GM12878 (cell line): ENCODE measurements around the gene SMCO4. TPM values are rescaled to one million over a fixed set of nuclear protein-coding genes. Genes with fewer than 3 reads are reported as not detected.

Experiments used
- ATAC-seq: fragments of 200-7000 bp; cut with Tn5 transposase; 3 replicates; pipeline ENCODE4 v1.9.1; 2020; ENCODE audit warnings: mild to moderate bottlenecking, moderate library complexity
- BruUV-seq: library from RNA; stranded (reverse); fragments of 400-500 nt; replicated peaks from 2 replicates; lab custom pipeline; 2021; lab: Mats Ljungman, UMichigan
- CTCF ChIA-PET: fragments of 300-600 bp; sonication (Branson Sonifier 250); formaldehyde crosslinking; extraction: SDS; loops from one replicate; lab custom pipeline; 2021; ENCODE audit warnings: inconsistent platforms; lab: Yijun Ruan, JAX
- POLR2A ChIA-PET: fragments of 350-600 bp; formaldehyde crosslinking; extraction: SDS; loops from one replicate; lab custom pipeline; 2021; ENCODE audit warnings: inconsistent platforms; lab: Charles Lee
- RAD21 ChIA-PET: fragments of 300-600 bp; sonication (Branson Sonifier 250); formaldehyde crosslinking; loops from one replicate; lab custom pipeline; 2023; ENCODE audit warnings: antibody characterized with exemption; ENCODE audit not compliant: unreplicated experiment; lab: Charles Lee
- SMC1A ChIA-PET: fragments of 300-600 bp; sonication (Branson Sonifier 250); formaldehyde crosslinking; loops from one replicate; lab custom pipeline; 2023; ENCODE audit not compliant: unreplicated experiment, uncharacterized antibody; lab: Charles Lee
- DNase-seq: peaks from one replicate; pipeline ENCODE4 v3.0.0-alpha.2; 2011; ENCODE audit warnings: low read depth, low spot score
- FAIRE-seq: peaks from 3 replicates; lab custom pipeline; 2011; peaks lifted over from hg19 to GRCh38; lab: Jason Lieb, UNC
- H2AFZ ChIP-seq: 2 replicates; pipeline ENCODE4 v1.6.0; 2011; ENCODE audit warnings: low read depth, low read length, control low read depth; ENCODE audit not compliant: control insufficient read depth
- H3K27ac ChIP-seq: 2 replicates; pipeline ENCODE4 v1.5.1; 2011; ENCODE audit warnings: control low read depth; ENCODE audit not compliant: control insufficient read depth, insufficient read depth
- H3K27me3 ChIP-seq, 2 experiments: replicated peaks in 1 of 2; 2 replicates each; pipeline versions ENCODE4 v1.6.0 to v1.6.1; 2011; ENCODE audit warnings: low read length in 1 of 2; ENCODE audit not compliant: control insufficient read depth in 2 of 2, insufficient read depth in 2 of 2
- H3K36me3 ChIP-seq, 2 experiments: 2 replicates each; pipeline ENCODE4 v1.5.1; 2011; ENCODE audit warnings: low read length in 1 of 2; ENCODE audit not compliant: control insufficient read depth in 2 of 2, insufficient read depth in 2 of 2
- H3K4me1 ChIP-seq: 2 replicates; pipeline ENCODE4 v1.6.1; 2011; ENCODE audit warnings: mild to moderate bottlenecking, low read length, moderate library complexity, mixed read lengths; ENCODE audit not compliant: control insufficient read depth, insufficient read depth
- H3K4me2 ChIP-seq: 2 replicates; pipeline ENCODE4 v1.6.0; 2011; ENCODE audit warnings: control low read depth; ENCODE audit not compliant: control insufficient read depth, insufficient read depth
- H3K4me3 ChIP-seq: fragments of 200-600 bp; sonication (generic); 2 replicates; pipeline ENCODE4 v1.5.1; 2016
- H3K79me2 ChIP-seq: 2 replicates; pipeline ENCODE4 v1.6.0; 2011; ENCODE audit warnings: low read length; ENCODE audit not compliant: control insufficient read depth, insufficient read depth
- H3K9ac ChIP-seq: 2 replicates; pipeline ENCODE4 v1.8.0; 2011; ENCODE audit warnings: low read length, control low read depth, mixed read lengths; ENCODE audit not compliant: control insufficient read depth, insufficient read depth
- H3K9me3 ChIP-seq: replicated peaks from 3 replicates; pipeline ENCODE4 v1.5.1; 2011; ENCODE audit warnings: mild to moderate bottlenecking, low read length; ENCODE audit not compliant: control insufficient read depth, insufficient read depth
- H4K20me1 ChIP-seq: 2 replicates; pipeline ENCODE4 v1.6.0; 2011; ENCODE audit not compliant: control insufficient read depth, insufficient read depth
- NFIC ChIP-seq: IDR thresholded peaks from 2 replicates; pipeline ENCODE4 v1.6.1; 2012; ENCODE audit warnings: low read depth, mild to moderate bottlenecking, inconsistent platforms, low read length, moderate library complexity
- NR2F1 ChIP-seq: fragments of 450-650 bp; conservative IDR thresholded peaks from 2 replicates; pipeline ENCODE4 v1.6.1; 2017; ENCODE audit warnings: mild to moderate bottlenecking
- WGBS: methylation state at CpG from one replicate; pipeline ENCODE4 v1.1.6; 2016; ENCODE audit warnings: low lambda C conversion rate; ENCODE audit not compliant: insufficient replicate concordance, insufficient coverage; ENCODE audit errors: missing lambda C conversion rate; 5-methylcytosine and 5-hydroxymethylcytosine counted together
- in situ Hi-C: fragments of 300-500 bp; cut with MboI; formaldehyde crosslinking; loops from 9 replicates; pipeline ENCODE4 v1.14.3; 2018; ENCODE audit warnings: mixed read lengths
- intact Hi-C: fragments of 100-400 bp; cut with micrococcal nuclease; formaldehyde crosslinking; loops from one replicate; pipeline ENCODE4 v1.14.2; 2022; ENCODE audit not compliant: unreplicated experiment
- polyA plus RNA-seq, 11 experiments: library from polyadenylated mRNA; depleted of rRNA in 4 of 11; unstranded in 6 of 11; stranded (reverse) in 5 of 11; fragments of >200 nt; fragmentation: Nextera tagmentation in 4 of 11; fragmentation: Illumina TruSeq in 1 of 11; extraction: Ambion mirVana in 4 of 11; extraction: Trizol in 1 of 11; gene quantifications; 1 replicate in 1 of 11; 2 replicates in 10 of 11; pipeline versions ENCODE4 v1.2.1 to v1.2.3, GENCODE V29; 2011 to 2016; ENCODE audit warnings: inconsistent platforms in 2 of 11, missing spikeins in 2 of 11, low read depth in 1 of 11
- total RNA-seq, 4 experiments: library from RNA; depleted of rRNA in 3 of 4; stranded (reverse); fragments of >200 nt in 3 of 4; fragmentation: Illumina TruSeq in 1 of 4; extraction: Trizol in 1 of 4; gene quantifications; 2 replicates each; pipeline versions ENCODE4 v1.2.1 to v1.2.3, GENCODE V29; 2013 to 2021
- TF ChIP-seq, protein P1 (sequence below), 3 experiments: IDR thresholded peaks in 2 of 3; conservative IDR thresholded peaks in 1 of 3; 2 replicates each; pipeline ENCODE4 v1.5.1; 2011; ENCODE audit warnings: low read depth in 3 of 3, low read length in 3 of 3, mild to moderate bottlenecking in 3 of 3, control low read depth in 2 of 3, moderate library complexity in 2 of 3, inconsistent platforms in 1 of 3, mixed read lengths in 1 of 3; ENCODE audit not compliant: control insufficient read depth in 2 of 3, insufficient read depth in 1 of 3; ENCODE audit errors: extremely low read depth in 1 of 3

Gene SMCO4
- total and polyA plus RNA-seq, 10 of the 15 experiments (the other 5 are each of a cell fraction or from before 2014, with no cell fraction given), result 3.6 to 59.9 (median 27.9) TPM

DNA sequence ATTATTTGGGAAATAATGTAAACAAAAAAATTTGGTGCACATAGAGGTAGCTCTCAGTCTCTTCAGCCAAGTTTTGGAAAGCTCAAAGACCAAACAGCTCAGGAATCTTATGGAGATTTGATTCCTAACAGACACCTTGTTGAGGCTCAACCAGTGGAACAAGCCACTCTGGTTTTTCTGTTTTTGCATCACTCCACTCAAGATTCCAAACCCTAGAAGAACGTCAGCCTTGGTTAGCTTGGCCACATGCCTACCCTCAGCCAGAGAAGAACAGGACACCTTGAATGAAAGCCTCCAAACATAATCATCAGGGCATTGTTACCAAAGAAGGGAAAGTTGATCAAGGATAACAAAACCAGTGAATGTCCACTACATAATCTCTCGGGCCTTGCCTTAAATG is 3.8 kb upstream of the SMCO4 start (continued):
- TF ChIP-seq, protein P1, sequence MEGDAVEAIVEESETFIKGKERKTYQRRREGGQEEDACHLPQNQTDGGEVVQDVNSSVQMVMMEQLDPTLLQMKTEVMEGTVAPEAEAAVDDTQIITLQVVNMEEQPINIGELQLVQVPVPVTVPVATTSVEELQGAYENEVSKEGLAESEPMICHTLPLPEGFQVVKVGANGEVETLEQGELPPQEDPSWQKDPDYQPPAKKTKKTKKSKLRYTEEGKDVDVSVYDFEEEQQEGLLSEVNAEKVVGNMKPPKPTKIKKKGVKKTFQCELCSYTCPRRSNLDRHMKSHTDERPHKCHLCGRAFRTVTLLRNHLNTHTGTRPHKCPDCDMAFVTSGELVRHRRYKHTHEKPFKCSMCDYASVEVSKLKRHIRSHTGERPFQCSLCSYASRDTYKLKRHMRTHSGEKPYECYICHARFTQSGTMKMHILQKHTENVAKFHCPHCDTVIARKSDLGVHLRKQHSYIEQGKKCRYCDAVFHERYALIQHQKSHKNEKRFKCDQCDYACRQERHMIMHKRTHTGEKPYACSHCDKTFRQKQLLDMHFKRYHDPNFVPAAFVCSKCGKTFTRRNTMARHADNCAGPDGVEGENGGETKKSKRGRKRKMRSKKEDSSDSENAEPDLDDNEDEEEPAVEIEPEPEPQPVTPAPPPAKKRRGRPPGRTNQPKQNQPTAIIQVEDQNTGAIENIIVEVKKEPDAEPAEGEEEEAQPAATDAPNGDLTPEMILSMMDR (IDR thresholded peaks at IDR 0.05 in 2 of 3, conservative IDR thresholded peaks at IDR 0.05 in 1 of 3; ENCODE audit: control insufficient read depth in 2 of 3, extremely low read depth in 1 of 3, insufficient read depth in 1 of 3, low read depth in 3 of 3, low read length in 3 of 3), result no peak

- RAD21 ChIA-PET, result interaction anchor here (1.0 to 2.7 kb wide), 9 partner anchors 9 to 311 kb away, joined by 3 to 10 read pairs (median 3); partner anchors contain the start of gene CEP295
- SMC1A ChIA-PET, result interaction anchor here (1.1 to 3.4 kb wide), 6 partner anchors 18 to 310 kb away, joined by 3 to 24 read pairs (median 4); no protein-coding TSS in a partner anchor
- Histone ChIP-seq H3K9ac (no peak overlapping the region), H3K79me2 (peaks cover 15% of the 10 kb centered on the region), H3K9me3 (no peaks in the 10 kb centered on the region), H3K27ac (no peak overlapping the region), H3K27me3 (no peaks in the 10 kb centered on the region), H3K4me1 (peaks cover 11% of the 10 kb centered on the region), H4K20me1 (no peaks in the 10 kb centered on the region), H3K4me3 (no peak overlapping the region), H2AFZ (no peak overlapping the region), H3K36me3 (no peaks in the 10 kb centered on the region), H3K4me2 (no peak overlapping the region)
- no peak for FAIRE-seq
- intact Hi-C loops (no loop called here), in situ Hi-C loops (no loop called here)
- BruUV-seq, result no TSS peak
- POLR2A ChIA-PET, result interaction anchor here (0.7 kb wide), 1 partner anchor 324 kb away, joined by 7 read pairs; no protein-coding TSS in a partner anchor
- DNase-seq, result no peak
- TF ChIP-seq NR2F1 (no peak), NFIC (no peak)
- WGBS, result 58% methylated on average over 2 of the region's 2 CpGs
- CTCF ChIA-PET, result interaction anchor here (1.1 to 3.9 kb wide), 8 partner anchors 11 to 604 kb away, joined by 3 to 22 read pairs (median 4); partner anchors contain the start of gene MED17
- no peak for ATAC-seq
Measured at GRCh38 chr11:93545566-93545965, 2.4 kb upstream of the SMCO4 start.
